SK-N-SH (cell line): ENCODE results near the gene GRID2IP. TPM values are rescaled to one million over a fixed set of nuclear protein-coding genes. Genes with fewer than 3 reads are reported as not detected.

Experiments used
- CTCF ChIA-PET: fragments of 300-600, 350-600 bp; formaldehyde crosslinking; extraction: SDS; loops from one replicate; lab custom pipeline; 2021; lab: Yijun Ruan, JAX
- POLR2A ChIA-PET: fragments of 350-600 bp; sonication (Branson Sonifier 250); formaldehyde crosslinking; extraction: SDS; loops from one replicate; lab custom pipeline; 2020; ENCODE audit warnings: antibody characterized with exemption, inconsistent platforms; lab: Yijun Ruan, JAX
- DNase-seq: peaks from one replicate; pipeline ENCODE4 v3.0.0; 2012
- H2AFZ ChIP-seq: fragments of 200-600 bp; sonication (generic); 2 replicates; pipeline ENCODE4 v1.8.1; 2016; ENCODE audit warnings: antibody characterized with exemption, mild to moderate bottlenecking, low read depth
- H3F3A ChIP-seq: fragments of 200-600 bp; sonication (generic); replicated peaks from 2 replicates; pipeline ENCODE3; 2016; ENCODE audit warnings: antibody characterized with exemption, mild to moderate bottlenecking; ENCODE audit not compliant: insufficient read depth
- H3K27ac ChIP-seq, 2 experiments: fragments of 200-500 bp in 1 of 2; fragments of 200-600 bp in 1 of 2; sonication (Bioruptor generic) in 1 of 2; sonication (generic), shearing (Covaris generic) in 1 of 2; 2 replicates each; pipeline versions ENCODE4 v1.5.1 to v1.6.1; 2014 to 2016; ENCODE audit warnings: low read depth in 2 of 2, inconsistent platforms in 1 of 2, low read length in 1 of 2, mild to moderate bottlenecking in 1 of 2, mixed read lengths in 1 of 2
- H3K27me3 ChIP-seq: fragments of 200-600 bp; sonication (generic), shearing (Covaris generic); 2 replicates; pipeline ENCODE4 v1.6.1; 2016; ENCODE audit warnings: mixed run types; ENCODE audit not compliant: insufficient read depth
- H3K36me3 ChIP-seq, 2 experiments: fragments of 200-500 bp in 1 of 2; fragments of 200-600 bp in 1 of 2; sonication (Bioruptor generic) in 1 of 2; sonication (generic) in 1 of 2; replicated peaks in 1 of 2; 2 replicates each; pipeline versions ENCODE3 to v1.5.1; 2014 to 2016; ENCODE audit warnings: low read length in 1 of 2, mild to moderate bottlenecking in 1 of 2; ENCODE audit not compliant: insufficient read depth in 2 of 2, control insufficient read depth in 1 of 2
- H3K4me1 ChIP-seq, 2 experiments: fragments of 200-500 bp in 1 of 2; fragments of 200-600 bp in 1 of 2; sonication (Bioruptor generic) in 1 of 2; sonication (generic), shearing (Covaris generic) in 1 of 2; 2 replicates each; pipeline versions ENCODE4 v1.5.1 to v1.6.1; 2014 to 2016; ENCODE audit warnings: low read depth in 1 of 2, low read length in 1 of 2, mixed run types in 1 of 2; ENCODE audit not compliant: insufficient read depth in 2 of 2, control insufficient read depth in 1 of 2
- H3K4me2 ChIP-seq: fragments of 200-600 bp; sonication (generic), shearing (Covaris generic); 2 replicates; pipeline ENCODE4 v1.6.1; 2017; ENCODE audit warnings: mixed run types
- H3K4me3 ChIP-seq, 2 experiments: fragments of 200-500 bp in 1 of 2; fragments of 200-600 bp in 1 of 2; sonication (Bioruptor generic) in 1 of 2; sonication (generic), shearing (Covaris generic) in 1 of 2; 2 replicates each; pipeline versions ENCODE4 v1.5.1 to v1.8.1; 2014 to 2016; ENCODE audit warnings: low read depth in 2 of 2, inconsistent platforms in 1 of 2, low read length in 1 of 2, mild to moderate bottlenecking in 1 of 2, mixed read lengths in 1 of 2, moderate library complexity in 1 of 2
- H3K79me2 ChIP-seq: fragments of 200-600 bp; sonication (generic); 2 replicates; pipeline ENCODE4 v1.8.1; 2017; ENCODE audit warnings: mild to moderate bottlenecking; ENCODE audit not compliant: insufficient read depth
- H3K9ac ChIP-seq: fragments of 200-600 bp; sonication (generic); 2 replicates; pipeline ENCODE4 v1.6.1; 2017; ENCODE audit warnings: mixed run types
- H3K9me2 ChIP-seq: fragments of 200-600 bp; sonication (generic); 2 replicates; pipeline ENCODE4 v1.6.1; 2017; ENCODE audit warnings: mixed run types
- H3K9me3 ChIP-seq: fragments of 200-600 bp; sonication (generic); 2 replicates; pipeline ENCODE4 v1.6.1; 2017; ENCODE audit warnings: mixed run types, mild to moderate bottlenecking, moderate library complexity
- H4K20me1 ChIP-seq: fragments of 200-600 bp; sonication (generic); 2 replicates; pipeline ENCODE4 v1.6.1; 2017; ENCODE audit warnings: mild to moderate bottlenecking, mixed run types; ENCODE audit not compliant: insufficient read depth
- CTCF ChIP-seq: fragments of 200-600 bp; sonication (generic); IDR thresholded peaks from 2 replicates; pipeline ENCODE4 v1.6.1; 2017; ENCODE audit warnings: antibody characterized with exemption, mild to moderate bottlenecking, moderate library complexity
- ELF1 ChIP-seq: IDR thresholded peaks from 2 replicates; pipeline ENCODE4 v1.4.0; 2012
- EP300 ChIP-seq, 2 experiments: IDR thresholded peaks; 2 replicates each; pipeline versions ENCODE4 v1.4.0 to v1.6.1; 2012; ENCODE audit warnings: borderline replicate concordance in 1 of 2, low read depth in 1 of 2, low read length in 1 of 2
- EZH2phosphoT487 ChIP-seq: fragments of 200-600 bp; sonication (generic); IDR thresholded peaks from 2 replicates; pipeline ENCODE4 v1.6.1; 2017; ENCODE audit warnings: low read depth, mixed run types, mild to moderate bottlenecking, antibody characterized with exemption, moderate library complexity, borderline replicate concordance
- FOSL2 ChIP-seq: IDR thresholded peaks from 2 replicates; pipeline ENCODE4 v1.4.0; 2012; ENCODE audit warnings: low read depth, mild to moderate bottlenecking, moderate library complexity, borderline replicate concordance
- FOXJ3 ChIP-seq: sonication (generic); formaldehyde crosslinking; IDR thresholded peaks from 2 replicates; pipeline ENCODE4 v1.5.1; 2020; ENCODE audit warnings: mild to moderate bottlenecking, missing genetic modification reagents
- GABPA ChIP-seq: IDR thresholded peaks from 2 replicates; pipeline ENCODE4 v1.4.0; 2012; ENCODE audit warnings: low read depth, mild to moderate bottlenecking
- GATA2 ChIP-seq: sonication (generic); formaldehyde crosslinking; IDR thresholded peaks from 2 replicates; pipeline ENCODE4 v1.5.0; 2020; ENCODE audit warnings: mild to moderate bottlenecking, missing genetic modification reagents
- MAX ChIP-seq: IDR thresholded peaks from 2 replicates; pipeline ENCODE4 v1.4.0; 2012; ENCODE audit warnings: low read depth
- MEF2A ChIP-seq: IDR thresholded peaks from 2 replicates; pipeline ENCODE4 v1.4.0; 2012; ENCODE audit warnings: low read depth, borderline replicate concordance
- PBX3 ChIP-seq: IDR thresholded peaks from 2 replicates; pipeline ENCODE4; 2012
- POLR2AphosphoS5 ChIP-seq: IDR thresholded peaks from 2 replicates; pipeline ENCODE4 v1.6.1; 2012; ENCODE audit warnings: low read depth, low read length
- RAD21 ChIP-seq: IDR thresholded peaks from 2 replicates; pipeline ENCODE4 v1.6.1; 2012; ENCODE audit warnings: mild to moderate bottlenecking, low read length
- RCOR1 ChIP-seq: fragments of 150-350 bp; IDR thresholded peaks from 2 replicates; pipeline ENCODE4 v1.6.1; 2017; ENCODE audit warnings: antibody characterized with exemption, low read length
- RFX5 ChIP-seq: IDR thresholded peaks from 2 replicates; pipeline ENCODE4 v1.6.1; 2012; ENCODE audit warnings: mild to moderate bottlenecking, improper control_type of control experiment, low read length
- SMC3 ChIP-seq: IDR thresholded peaks from 2 replicates; pipeline ENCODE4 v1.6.1; 2012; ENCODE audit warnings: low read depth, low read length, improper control_type of control experiment
- USF1 ChIP-seq: IDR thresholded peaks from 2 replicates; pipeline ENCODE4 v1.4.0; 2012; ENCODE audit warnings: low read depth, borderline replicate concordance
- USF2 ChIP-seq: fragments of 150-350 bp; IDR thresholded peaks from 2 replicates; pipeline ENCODE4 v1.6.1; 2017; ENCODE audit warnings: antibody characterized with exemption, low read length, low read depth, borderline replicate concordance
- ZBTB33 ChIP-seq: IDR thresholded peaks from 2 replicates; pipeline ENCODE4 v1.4.0; 2012; ENCODE audit warnings: low read depth, borderline replicate concordance
- WGBS: methylation state at CpG from one replicate; pipeline ENCODE4 v1.1.6; 2017; ENCODE audit warnings: low lambda C conversion rate; 5-methylcytosine and 5-hydroxymethylcytosine counted together
- polyA plus RNA-seq, 3 experiments: library from polyadenylated mRNA; depleted of rRNA; stranded (reverse); fragments of >200 nt; gene quantifications; 2 replicates each; pipeline ENCODE4 v1.2.3, GENCODE V29; 2012

Gene GRID2IP
- polyA plus RNA-seq, 1 of the 3 experiments (the other 2 are of a cell fraction): 0.03 TPM

- H4K20me1 ChIP-seq: peaks cover 18% of the 10 kb centered on the region
- 81% methylated on average over 17 of the region's 19 CpGs for WGBS
Observed at GRCh38 chr7:6486438-6487183, 64.7 kb downstream of the GRID2IP start.

More at GRCh38 chr7:6486438-6487183, 64.7 kb downstream of the GRID2IP start:
- ChIA-PET CTCF (interaction anchor here (0.6 to 1.5 kb wide), 3 partner anchors 62 to 103 kb away, joined by 3 to 5 read pairs (median 3); partner anchors contain the start of gene INTS15), POLR2A (no interaction called here)
- H3F3A ChIP-seq: no peaks in the 10 kb centered on the region
- TF ChIP-seq CTCF: no peak
- no peak for TF ChIP-seq ELF1
- no peak for TF ChIP-seq GATA2
- no peak for TF ChIP-seq FOSL2
- no peak for TF ChIP-seq RCOR1
- TF ChIP-seq USF1: no peak
- TF ChIP-seq EP300 (IDR thresholded peaks at IDR 0.05; ENCODE audit: borderline replicate concordance in 1 of 2, low read depth in 1 of 2, low read length in 1 of 2): no peak
- TF ChIP-seq ZBTB33: no peak
- no peak for TF ChIP-seq PBX3
- TF ChIP-seq EZH2phosphoT487: no peak
- no peak for TF ChIP-seq SMC3
- TF ChIP-seq GABPA: no peak
- no peak for TF ChIP-seq FOXJ3 (CRISPR knock-in tag)
- TF ChIP-seq MEF2A: no peak
- no peak for TF ChIP-seq RAD21
- TF ChIP-seq POLR2AphosphoS5: no peak
- no peak for TF ChIP-seq USF2
- TF ChIP-seq RFX5: no peak
- no peak for TF ChIP-seq MAX
- H3K9ac ChIP-seq: no peak overlapping the region
- no peak overlapping the region for H3K27ac ChIP-seq
- peaks cover 5 to 12% of the 10 kb centered on the region in 2 experiments for H3K4me1 ChIP-seq
- H3K4me2 ChIP-seq: no peak overlapping the region
- H2AFZ ChIP-seq: no peak overlapping the region
- no peak for DNase-seq
- no peaks in the 10 kb centered on the region for H3K9me2 ChIP-seq
- H3K79me2 ChIP-seq: peaks cover 30% of the 10 kb centered on the region
- 0 out of 2 replicates have a peak, but pooled peaks cover 6% of the 10 kb centered on the region for H3K9me3 ChIP-seq
- H3K36me3 ChIP-seq: peaks cover 0 to 11% of the 10 kb centered on the region in 2 experiments
- no peak overlapping the region for H3K4me3 ChIP-seq
- H3K27me3 ChIP-seq: no peaks in the 10 kb centered on the region
